Measurements from ENCODE around the gene DPYSL3.

The DPYSL3 gene

GRCh38 chr5:147359101-147359500, 150.8 kb downstream of the DPYSL3 start:
- DNase-seq (ENCODE audit: low read depth) = no peak
- no peak overlapping the region for H3K4me3 ChIP-seq (ENCODE audit: low read length)
- TF ChIP-seq CTCF (conservative IDR thresholded peaks at IDR 0.05; ENCODE audit: low read depth, low read length) = no peak

DNA sequence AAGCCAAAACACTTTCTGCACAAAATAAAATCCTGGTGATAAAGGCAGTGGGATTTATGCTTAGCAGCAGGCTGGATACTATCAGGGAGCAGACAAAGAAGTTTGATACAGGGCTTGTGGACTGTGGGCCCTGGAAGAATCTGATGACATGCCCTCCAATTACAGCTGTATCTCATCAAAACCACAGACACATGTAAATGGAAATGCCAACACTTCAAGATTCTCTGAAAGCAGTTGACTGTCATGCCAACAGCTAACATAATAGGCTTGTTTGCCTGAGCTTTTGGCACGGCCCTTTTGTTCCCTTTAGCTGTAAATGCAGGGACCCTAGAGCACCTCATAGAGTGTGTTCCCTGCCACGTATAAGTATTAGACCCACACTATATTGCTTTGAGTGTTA, 160.6 kb downstream of the DPYSL3 start:
- no peak overlapping the region for H3K4me3 ChIP-seq (ENCODE audit: low read length)
- TF ChIP-seq CTCF (conservative IDR thresholded peaks at IDR 0.05; ENCODE audit: low read depth, low read length) = no peak
- no peak for DNase-seq (ENCODE audit: low read depth)

- no peak for TF ChIP-seq CTCF (conservative IDR thresholded peaks at IDR 0.05; ENCODE audit: low read depth, low read length)
- no peak overlapping the region for H3K4me3 ChIP-seq (ENCODE audit: low read length)
- DNase-seq (ENCODE audit: low read depth) = no peak
Observed at GRCh38 chr5:147348451-147348850, 161.4 kb downstream of the DPYSL3 start.

- TF ChIP-seq CTCF (conservative IDR thresholded peaks at IDR 0.05; ENCODE audit: low read depth, low read length) = no peak
- DNase-seq (ENCODE audit: low read depth) = no peak
- H3K4me3 ChIP-seq (ENCODE audit: low read length) = no peak overlapping the region
Observed at GRCh38 chr5:147348046-147348445, 161.8 kb downstream of the DPYSL3 start.

DNA sequence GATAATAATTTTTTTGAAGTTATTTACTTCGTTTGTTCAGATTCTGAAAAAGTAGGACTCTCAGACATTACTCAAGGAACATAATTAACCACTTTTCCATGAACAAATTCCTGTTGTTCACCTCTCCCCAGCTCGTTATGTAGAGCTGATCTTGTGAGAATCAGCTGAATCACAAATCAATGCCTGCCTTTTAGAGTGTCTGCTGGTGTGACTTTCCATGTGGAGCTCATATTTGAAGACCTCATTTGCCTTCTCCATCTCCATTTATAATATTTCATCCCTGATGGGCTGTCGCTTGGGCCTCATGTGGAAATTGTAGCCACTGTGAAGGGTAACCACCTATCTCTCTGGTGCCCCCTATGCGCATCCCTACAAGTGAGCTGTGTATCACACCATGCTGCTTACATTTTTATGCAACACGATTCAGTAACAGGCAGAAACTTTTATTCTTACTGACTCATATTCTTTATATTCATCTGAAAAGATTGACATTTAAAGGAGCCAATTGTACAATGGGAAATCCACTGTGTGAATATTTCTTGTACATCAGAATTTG, 163.8 kb downstream of the DPYSL3 start:
- TF ChIP-seq CTCF (conservative IDR thresholded peaks at IDR 0.05; ENCODE audit: low read depth, low read length) = peak; percentile 21
- no peak for DNase-seq (ENCODE audit: low read depth)

DNA sequence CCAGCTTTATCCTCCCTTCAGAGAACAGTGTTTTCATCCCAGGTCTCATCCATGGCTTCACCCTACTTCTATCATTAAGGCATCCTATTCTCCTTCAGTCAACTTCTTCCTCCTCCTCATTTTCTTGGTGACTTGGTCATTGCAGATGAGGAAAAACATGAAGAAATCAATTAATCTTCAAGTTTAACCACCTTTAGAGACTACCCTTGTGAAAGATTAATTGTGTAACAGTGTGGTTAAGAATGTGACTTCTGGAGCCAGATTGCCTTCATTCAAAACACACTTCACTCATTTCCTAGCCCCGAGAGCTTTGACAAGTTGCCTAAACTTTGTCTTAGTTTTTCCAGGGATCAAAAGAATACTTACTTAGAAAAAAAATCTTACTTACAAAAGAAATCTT, 165.0 kb downstream of the DPYSL3 start:
- no peak overlapping the region for H3K4me3 ChIP-seq (ENCODE audit: low read length)
- no peak for TF ChIP-seq CTCF (conservative IDR thresholded peaks at IDR 0.05; ENCODE audit: low read depth, low read length)
- no peak for DNase-seq (ENCODE audit: low read depth)

More for the DNA sequence above, 163.8 kb downstream of the DPYSL3 start:
- no peak overlapping the region for H3K4me3 ChIP-seq (ENCODE audit: low read length)

GRCh38 chr5:147341345-147341744, 168.5 kb downstream of the DPYSL3 start:
- H3K4me3 ChIP-seq (ENCODE audit: low read length) = no peak overlapping the region
- DNase-seq (ENCODE audit: low read depth) = no peak
- no peak for TF ChIP-seq CTCF (conservative IDR thresholded peaks at IDR 0.05; ENCODE audit: low read depth, low read length)
